ENCODE results near the gene HEATR5B.

- no peak for TF ChIP-seq POLR2A (IDR thresholded peaks at IDR 0.05)
- no peak for TF ChIP-seq POLR2AphosphoS5 (IDR thresholded peaks at IDR 0.05)
- no peak for TF ChIP-seq CTCF (IDR thresholded peaks at IDR 0.05)
These were observed 21.0 kb upstream of the HEATR5B start for GRCh38 chr2:37105150-37105549.
